ENCODE measurements around the gene PLPP6.

The PLPP6 gene

DNA sequence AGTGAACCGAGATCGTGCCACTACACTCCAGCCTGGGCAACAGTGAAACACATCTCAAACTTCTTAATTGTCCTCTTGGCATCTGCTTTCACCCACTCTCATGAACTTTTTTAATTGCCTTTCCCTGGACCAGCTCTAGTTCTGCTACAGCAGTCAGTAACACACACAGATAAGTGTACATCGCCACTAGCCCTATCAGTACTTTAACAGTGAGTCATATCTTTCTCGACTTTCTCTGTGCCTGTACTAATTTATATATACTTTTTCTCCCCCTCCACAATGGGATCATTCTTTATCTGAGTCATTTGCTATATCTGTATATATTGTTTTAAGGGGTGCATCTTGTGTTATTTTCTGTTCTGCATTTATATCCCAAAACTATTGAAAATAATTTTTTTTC, 24.0 kb downstream of the PLPP6 start:
- ChIA-PET POLR2A (no interaction called here), CTCF (no interaction called here)
- no peak for DNase-seq
- peaks cover 0 to 3% (median 0%) of the 10 kb centered on the region in 4 experiments for H3K4me1 ChIP-seq (ENCODE audit: control extremely low read depth in 1 of 4, control insufficient read depth in 4 of 4, insufficient read depth in 4 of 4, low read length in 3 of 4)
- H3K36me3 ChIP-seq (ENCODE audit: control insufficient read depth in 4 of 4, insufficient read depth in 4 of 4, low read length in 3 of 4): peaks cover 10 to 36% (median 22%) of the 10 kb centered on the region in 4 experiments
- no peaks in the 10 kb centered on the region for H3K27me3 ChIP-seq (replicated peaks in 2 of 5; ENCODE audit: control insufficient read depth in 4 of 5, insufficient read depth in 5 of 5, low read length in 4 of 5)
- no peak overlapping the region for H3K4me3 ChIP-seq (ENCODE audit: control insufficient read depth in 1 of 7, extremely low read depth in 1 of 7, insufficient read depth in 4 of 7, low read depth in 2 of 7, low read length in 6 of 7)
- 100% methylated on average over 2 of the region's 4 CpGs for whole genome bisulfite sequencing (ENCODE audit: insufficient coverage)
- no peak overlapping the region for H3K27ac ChIP-seq (ENCODE audit: insufficient read depth in 1 of 2, low read depth in 1 of 2, low read length in 2 of 2, poor library complexity in 1 of 2, severe bottlenecking in 2 of 2)
- no peaks in the 10 kb centered on the region for H3K9me3 ChIP-seq (ENCODE audit: control extremely low read depth in 1 of 5, control insufficient read depth in 4 of 5, insufficient read depth in 2 of 5, low read depth in 1 of 5, low read length in 4 of 5)

DNA sequence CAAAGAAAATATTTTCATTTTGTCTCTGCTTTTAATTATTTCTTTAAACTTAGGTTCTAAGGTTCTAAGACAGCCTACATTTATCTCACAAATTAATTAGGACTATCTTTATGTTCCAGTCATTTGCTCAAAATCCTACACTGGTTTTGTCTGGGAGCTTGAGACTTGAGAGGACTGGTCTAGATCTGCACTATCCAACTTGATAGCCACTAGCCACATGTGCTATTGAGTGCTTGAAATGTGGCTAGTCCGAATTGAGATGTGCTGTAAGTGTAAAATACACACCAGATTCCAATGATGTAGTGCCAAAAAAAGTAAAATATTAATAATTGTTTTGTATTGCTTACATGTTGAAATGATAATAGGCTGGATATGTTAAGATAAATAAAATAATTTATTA, 24.5 kb downstream of the PLPP6 start:
- Histone ChIP-seq H3K27ac (ENCODE audit: insufficient read depth in 1 of 2, low read depth in 1 of 2, low read length in 2 of 2, poor library complexity in 1 of 2, severe bottlenecking in 2 of 2) (no peak overlapping the region), H3K27me3 (replicated peaks in 2 of 5; ENCODE audit: control insufficient read depth in 4 of 5, insufficient read depth in 5 of 5, low read length in 4 of 5) (no peaks in the 10 kb centered on the region), H3K4me3 (ENCODE audit: control insufficient read depth in 1 of 7, extremely low read depth in 1 of 7, insufficient read depth in 4 of 7, low read depth in 2 of 7, low read length in 6 of 7) (no peak overlapping the region), H3K36me3 (ENCODE audit: control insufficient read depth in 4 of 4, insufficient read depth in 4 of 4, low read length in 3 of 4) (peaks cover 10 to 39% (median 23%) of the 10 kb centered on the region in 4 experiments), H3K9me3 (ENCODE audit: control extremely low read depth in 1 of 5, control insufficient read depth in 4 of 5, insufficient read depth in 2 of 5, low read depth in 1 of 5, low read length in 4 of 5) (no peaks in the 10 kb centered on the region), H3K4me1 (ENCODE audit: control extremely low read depth in 1 of 4, control insufficient read depth in 4 of 4, insufficient read depth in 4 of 4, low read length in 3 of 4) (no peaks in the 10 kb centered on the region)
- no peak for DNase-seq
- ChIA-PET CTCF (no interaction called here), POLR2A (no interaction called here)
- WGBS (ENCODE audit: insufficient coverage): no CpG with 5 or more reads among the region's 1 CpG

DNA sequence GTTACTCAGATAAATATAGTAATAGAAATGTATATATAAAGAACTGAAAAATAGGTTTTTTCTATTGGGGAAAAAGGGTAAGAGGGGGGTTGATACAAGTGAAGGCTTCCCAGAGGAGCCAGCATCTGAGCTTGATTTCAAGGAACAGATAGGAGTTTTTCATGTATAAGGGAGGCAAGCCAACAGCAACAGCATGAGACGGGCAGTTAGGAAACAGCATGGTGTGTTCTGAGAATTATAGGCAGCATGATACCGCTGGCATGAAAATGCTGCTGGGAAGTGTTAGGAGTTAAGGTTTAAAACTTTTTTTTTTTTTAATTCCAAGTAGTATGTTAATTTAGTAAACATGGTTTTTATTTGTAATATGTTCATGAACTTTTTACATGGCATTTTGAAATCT, 26.9 kb downstream of the PLPP6 start:
- DNase-seq: no peak
- whole genome bisulfite sequencing (ENCODE audit: insufficient coverage): 89% methylated on average over 1 of the region's 2 CpGs
- Histone ChIP-seq H3K36me3 (ENCODE audit: control insufficient read depth in 4 of 4, insufficient read depth in 4 of 4, low read length in 3 of 4) (peaks cover 15 to 37% (median 25%) of the 10 kb centered on the region in 4 experiments), H3K9me3 (ENCODE audit: control extremely low read depth in 1 of 5, control insufficient read depth in 4 of 5, insufficient read depth in 2 of 5, low read depth in 1 of 5, low read length in 4 of 5) (no peaks in the 10 kb centered on the region), H3K4me3 (ENCODE audit: control insufficient read depth in 1 of 7, extremely low read depth in 1 of 7, insufficient read depth in 4 of 7, low read depth in 2 of 7, low read length in 6 of 7) (no peak overlapping the region), H3K27me3 (replicated peaks in 2 of 5; ENCODE audit: control insufficient read depth in 4 of 5, insufficient read depth in 5 of 5, low read length in 4 of 5) (no peaks in the 10 kb centered on the region), H3K4me1 (ENCODE audit: control extremely low read depth in 1 of 4, control insufficient read depth in 4 of 4, insufficient read depth in 4 of 4, low read length in 3 of 4) (no peaks in the 10 kb centered on the region), H3K27ac (ENCODE audit: insufficient read depth in 1 of 2, low read depth in 1 of 2, low read length in 2 of 2, poor library complexity in 1 of 2, severe bottlenecking in 2 of 2) (no peak overlapping the region)
- CTCF ChIA-PET: no interaction called here
- POLR2A ChIA-PET: no interaction called here

DNA sequence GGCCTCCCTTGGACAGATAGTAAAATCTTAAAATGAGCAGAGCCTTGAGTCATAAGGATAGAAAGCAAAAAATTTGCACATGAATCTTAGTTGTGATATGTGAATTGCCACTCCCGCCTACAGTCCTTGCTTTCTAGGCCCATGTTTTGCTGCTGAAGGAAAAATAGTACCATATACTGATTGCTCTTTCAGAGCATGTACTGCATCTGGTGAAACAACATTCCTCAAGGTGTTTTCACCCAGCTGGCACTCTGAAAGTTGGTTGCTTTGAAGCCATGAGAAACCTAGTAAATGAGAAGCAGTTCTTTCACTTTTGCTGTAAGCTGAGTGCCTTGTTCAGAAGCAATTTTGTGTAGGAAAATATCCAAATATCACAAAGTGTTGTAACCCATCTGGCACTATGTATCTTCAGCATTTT, 27.6 kb downstream of the PLPP6 start:
- Histone ChIP-seq H3K27ac (ENCODE audit: insufficient read depth in 1 of 2, low read depth in 1 of 2, low read length in 2 of 2, poor library complexity in 1 of 2, severe bottlenecking in 2 of 2) (no peak overlapping the region), H3K36me3 (ENCODE audit: control insufficient read depth in 4 of 4, insufficient read depth in 4 of 4, low read length in 3 of 4) (peaks cover 18 to 37% (median 26%) of the 10 kb centered on the region in 4 experiments)

DNA sequence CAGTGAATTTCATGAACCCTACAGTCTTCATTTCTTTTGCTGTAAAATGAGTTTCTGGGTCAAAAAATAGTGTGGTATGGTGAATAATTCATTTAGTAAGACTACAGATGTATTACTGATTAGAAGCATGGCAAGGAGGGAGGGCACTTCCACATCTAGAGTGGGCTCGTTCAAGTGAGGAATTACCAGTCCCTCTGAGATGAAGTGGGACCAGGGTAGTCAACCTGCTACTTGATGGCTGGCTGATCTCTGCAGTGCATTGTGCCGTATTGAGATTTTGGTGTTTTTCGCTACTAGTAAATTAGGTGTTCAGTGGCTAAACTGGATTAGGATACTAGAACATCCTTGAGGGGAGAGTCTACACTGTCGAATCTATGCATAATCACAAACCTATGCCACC, 28.1 kb downstream of the PLPP6 start:
- no peak overlapping the region for H3K27ac ChIP-seq (ENCODE audit: insufficient read depth in 1 of 2, low read depth in 1 of 2, low read length in 2 of 2, poor library complexity in 1 of 2, severe bottlenecking in 2 of 2)
- H3K4me3 ChIP-seq (ENCODE audit: control insufficient read depth in 1 of 7, extremely low read depth in 1 of 7, insufficient read depth in 4 of 7, low read depth in 2 of 7, low read length in 6 of 7): no peak overlapping the region
- WGBS (ENCODE audit: insufficient coverage): 96% methylated on average over 3 of the region's 4 CpGs
- DNase-seq: no peak
- CTCF ChIA-PET: no interaction called here
- POLR2A ChIA-PET: no interaction called here
- no peaks in the 10 kb centered on the region for H3K9me3 ChIP-seq (ENCODE audit: control extremely low read depth in 1 of 5, control insufficient read depth in 4 of 5, insufficient read depth in 2 of 5, low read depth in 1 of 5, low read length in 4 of 5)
- peaks cover 18 to 32% (median 24%) of the 10 kb centered on the region in 4 experiments for H3K36me3 ChIP-seq (ENCODE audit: control insufficient read depth in 4 of 4, insufficient read depth in 4 of 4, low read length in 3 of 4)
- H3K27me3 ChIP-seq (replicated peaks in 2 of 5; ENCODE audit: control insufficient read depth in 4 of 5, insufficient read depth in 5 of 5, low read length in 4 of 5): no peaks in the 10 kb centered on the region
- no peaks in the 10 kb centered on the region for H3K4me1 ChIP-seq (ENCODE audit: control extremely low read depth in 1 of 4, control insufficient read depth in 4 of 4, insufficient read depth in 4 of 4, low read length in 3 of 4)

More for the DNA sequence above, 27.6 kb downstream of the PLPP6 start:
- Histone ChIP-seq H3K27me3 (replicated peaks in 2 of 5; ENCODE audit: control insufficient read depth in 4 of 5, insufficient read depth in 5 of 5, low read length in 4 of 5) (no peaks in the 10 kb centered on the region), H3K9me3 (ENCODE audit: control extremely low read depth in 1 of 5, control insufficient read depth in 4 of 5, insufficient read depth in 2 of 5, low read depth in 1 of 5, low read length in 4 of 5) (no peaks in the 10 kb centered on the region), H3K4me1 (ENCODE audit: control extremely low read depth in 1 of 4, control insufficient read depth in 4 of 4, insufficient read depth in 4 of 4, low read length in 3 of 4) (no peaks in the 10 kb centered on the region), H3K4me3 (ENCODE audit: control insufficient read depth in 1 of 7, extremely low read depth in 1 of 7, insufficient read depth in 4 of 7, low read depth in 2 of 7, low read length in 6 of 7) (no peak overlapping the region)
- CTCF ChIA-PET: no interaction called here
- no peak for DNase-seq
- POLR2A ChIA-PET: no interaction called here
- WGBS (ENCODE audit: insufficient coverage): 100% methylated on average over 1 of the region's 1 CpG

DNA sequence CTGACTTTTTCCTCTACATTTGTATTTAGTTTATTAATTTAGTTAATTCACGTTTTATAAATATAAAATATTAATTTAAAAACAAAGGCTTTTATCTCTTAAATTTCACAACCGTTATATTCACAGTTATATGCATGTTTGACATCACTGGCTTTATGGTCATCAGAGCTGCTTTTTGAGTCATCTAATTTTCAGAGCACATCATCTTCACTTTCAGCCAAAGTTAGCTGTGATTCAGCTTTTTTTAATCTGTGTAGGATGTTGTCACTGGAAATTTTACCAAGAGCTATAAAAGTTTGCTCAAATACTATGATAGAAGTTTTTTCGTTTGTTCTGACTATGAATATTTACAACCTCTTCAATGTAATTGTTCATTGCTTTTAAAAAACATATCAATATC, 29.7 kb downstream of the PLPP6 start:
- no peaks in the 10 kb centered on the region for H3K9me3 ChIP-seq (ENCODE audit: control extremely low read depth in 1 of 5, control insufficient read depth in 4 of 5, insufficient read depth in 2 of 5, low read depth in 1 of 5, low read length in 4 of 5)
- POLR2A ChIA-PET: no interaction called here
- H3K27me3 ChIP-seq (replicated peaks in 2 of 5; ENCODE audit: control insufficient read depth in 4 of 5, insufficient read depth in 5 of 5, low read length in 4 of 5): no peaks in the 10 kb centered on the region
- H3K36me3 ChIP-seq (ENCODE audit: control insufficient read depth in 4 of 4, insufficient read depth in 4 of 4, low read length in 3 of 4): peaks cover 16 to 26% (median 22%) of the 10 kb centered on the region in 4 experiments
- no peaks in the 10 kb centered on the region for H3K4me1 ChIP-seq (ENCODE audit: control extremely low read depth in 1 of 4, control insufficient read depth in 4 of 4, insufficient read depth in 4 of 4, low read length in 3 of 4)
- CTCF ChIA-PET: interaction anchor here (1.2 kb wide), 1 partner anchor 12 kb away, joined by 4 read pairs; the partner anchor contains the start of gene CDC37L1
- no peak for DNase-seq
- H3K27ac ChIP-seq (ENCODE audit: insufficient read depth in 1 of 2, low read depth in 1 of 2, low read length in 2 of 2, poor library complexity in 1 of 2, severe bottlenecking in 2 of 2): no peak overlapping the region
- 100% methylated on average over 1 of the region's 3 CpGs for WGBS (ENCODE audit: insufficient coverage)
- no peak overlapping the region for H3K4me3 ChIP-seq (ENCODE audit: control insufficient read depth in 1 of 7, extremely low read depth in 1 of 7, insufficient read depth in 4 of 7, low read depth in 2 of 7, low read length in 6 of 7)

DNA sequence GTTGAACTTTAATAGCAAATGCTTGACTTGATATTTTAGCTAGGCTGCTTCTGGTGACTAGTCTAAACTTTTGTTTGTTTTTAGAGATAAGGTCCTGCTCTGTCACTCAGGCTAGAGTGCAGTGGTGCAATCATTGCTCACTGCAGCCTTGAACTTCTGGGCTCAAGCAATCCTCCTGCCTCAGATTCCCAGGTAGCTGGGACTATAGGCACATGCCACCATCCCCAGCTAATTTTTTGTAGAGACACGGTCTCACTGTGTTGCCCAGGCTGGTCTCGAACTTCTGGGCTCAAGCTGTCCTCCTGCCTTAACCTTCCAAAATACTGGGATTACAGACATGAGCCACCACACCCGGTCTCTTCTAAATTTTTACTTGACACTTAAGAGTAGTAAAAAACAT, 38.0 kb downstream of the PLPP6 start:
- WGBS (ENCODE audit: insufficient coverage): 100% methylated on average over 2 of the region's 3 CpGs
- POLR2A ChIA-PET: no interaction called here
- no peak for DNase-seq
- no peaks in the 10 kb centered on the region for H3K9me3 ChIP-seq (ENCODE audit: control extremely low read depth in 1 of 5, control insufficient read depth in 4 of 5, insufficient read depth in 2 of 5, low read depth in 1 of 5, low read length in 4 of 5)
- CTCF ChIA-PET: no interaction called here
- peaks cover 0 to 7% (median 2%) of the 10 kb centered on the region in 4 experiments for H3K4me1 ChIP-seq (ENCODE audit: control extremely low read depth in 1 of 4, control insufficient read depth in 4 of 4, insufficient read depth in 4 of 4, low read length in 3 of 4)
- no peaks in the 10 kb centered on the region for H3K27me3 ChIP-seq (replicated peaks in 2 of 5; ENCODE audit: control insufficient read depth in 4 of 5, insufficient read depth in 5 of 5, low read length in 4 of 5)
- H3K4me3 ChIP-seq (ENCODE audit: control insufficient read depth in 1 of 7, extremely low read depth in 1 of 7, insufficient read depth in 4 of 7, low read depth in 2 of 7, low read length in 6 of 7): no peak overlapping the region
- H3K36me3 ChIP-seq (ENCODE audit: control insufficient read depth in 4 of 4, insufficient read depth in 4 of 4, low read length in 3 of 4): peaks cover 14 to 33% (median 24%) of the 10 kb centered on the region in 4 experiments
- no peak overlapping the region for H3K27ac ChIP-seq (ENCODE audit: insufficient read depth in 1 of 2, low read depth in 1 of 2, low read length in 2 of 2, poor library complexity in 1 of 2, severe bottlenecking in 2 of 2)
